GM18858 (cell line): ENCODE results near the gene MPPED2.

Experiments used
- ATAC-seq: cut with Tn5 transposase; IDR thresholded peaks from one replicate; pipeline ENCODE4 v1.9.1; 2021; ENCODE audit not compliant: unreplicated experiment

The MPPED2 gene

GRCh38 chr11:30365793-30366517 is 220.2 kb downstream of the MPPED2 start:
- no peak for ATAC-seq

- ATAC-seq = no peak
These were observed 221.2 kb downstream of the MPPED2 start for GRCh38 chr11:30364837-30365482.

- ATAC-seq = no peak
These were observed 221.9 kb downstream of the MPPED2 start for GRCh38 chr11:30364139-30364836.

GRCh38 chr11:30360741-30361140 is 225.4 kb downstream of the MPPED2 start:
- no peak for ATAC-seq
